NB4 (cell line): ENCODE data around the gene TUBGCP3.

Experiments
- DNase-seq: peaks from one replicate; pipeline ENCODE4 v3.0.0; 2010; ENCODE audit warnings: low read depth
- H3K4me3 ChIP-seq: one replicate; pipeline ENCODE4 v1.5.1; 2011; ENCODE audit warnings: mild to moderate bottlenecking, low read depth, low read length, moderate library complexity
- MAX ChIP-seq: IDR thresholded peaks from 2 replicates; pipeline ENCODE4 v1.6.1; 2011; ENCODE audit warnings: low read depth, low read length
- MYC ChIP-seq: IDR thresholded peaks from 2 replicates; pipeline ENCODE4 v1.6.1; 2011; ENCODE audit warnings: low read depth, low read length
- POLR2A ChIP-seq: IDR thresholded peaks from 2 replicates; pipeline ENCODE4 v1.6.1; 2011; ENCODE audit warnings: mild to moderate bottlenecking; ENCODE audit not compliant: insufficient read length; ENCODE audit errors: extremely low read depth
- TF ChIP-seq, protein P1 (sequence below): IDR thresholded peaks from one replicate; pipeline ENCODE4 v1.5.1; 2012; ENCODE audit warnings: low read depth, low read length

TUBGCP3 gene

DNA sequence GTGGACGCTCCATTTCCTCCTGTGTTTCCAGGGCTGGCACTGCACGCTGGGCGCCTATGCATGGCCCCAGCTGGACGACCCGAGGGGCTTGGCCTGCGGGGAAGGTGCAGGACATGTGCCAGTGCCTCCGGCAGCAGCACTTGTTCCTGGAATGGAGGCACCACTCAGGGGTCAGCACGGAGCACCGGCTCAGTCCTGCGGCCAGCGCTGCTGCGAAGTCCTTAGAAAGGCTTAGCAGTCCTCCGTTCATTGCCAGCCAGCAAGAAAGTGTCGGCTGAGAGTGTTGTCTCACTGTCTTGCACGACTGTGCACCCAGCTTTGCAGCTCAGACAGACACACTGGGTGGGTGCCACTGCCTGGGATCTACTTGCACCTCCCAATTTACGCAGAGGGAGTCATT is 36.1 kb upstream of the TUBGCP3 start:
- TF ChIP-seq MAX = no peak
- TF ChIP-seq, protein P1, sequence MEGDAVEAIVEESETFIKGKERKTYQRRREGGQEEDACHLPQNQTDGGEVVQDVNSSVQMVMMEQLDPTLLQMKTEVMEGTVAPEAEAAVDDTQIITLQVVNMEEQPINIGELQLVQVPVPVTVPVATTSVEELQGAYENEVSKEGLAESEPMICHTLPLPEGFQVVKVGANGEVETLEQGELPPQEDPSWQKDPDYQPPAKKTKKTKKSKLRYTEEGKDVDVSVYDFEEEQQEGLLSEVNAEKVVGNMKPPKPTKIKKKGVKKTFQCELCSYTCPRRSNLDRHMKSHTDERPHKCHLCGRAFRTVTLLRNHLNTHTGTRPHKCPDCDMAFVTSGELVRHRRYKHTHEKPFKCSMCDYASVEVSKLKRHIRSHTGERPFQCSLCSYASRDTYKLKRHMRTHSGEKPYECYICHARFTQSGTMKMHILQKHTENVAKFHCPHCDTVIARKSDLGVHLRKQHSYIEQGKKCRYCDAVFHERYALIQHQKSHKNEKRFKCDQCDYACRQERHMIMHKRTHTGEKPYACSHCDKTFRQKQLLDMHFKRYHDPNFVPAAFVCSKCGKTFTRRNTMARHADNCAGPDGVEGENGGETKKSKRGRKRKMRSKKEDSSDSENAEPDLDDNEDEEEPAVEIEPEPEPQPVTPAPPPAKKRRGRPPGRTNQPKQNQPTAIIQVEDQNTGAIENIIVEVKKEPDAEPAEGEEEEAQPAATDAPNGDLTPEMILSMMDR = no peak

DNA sequence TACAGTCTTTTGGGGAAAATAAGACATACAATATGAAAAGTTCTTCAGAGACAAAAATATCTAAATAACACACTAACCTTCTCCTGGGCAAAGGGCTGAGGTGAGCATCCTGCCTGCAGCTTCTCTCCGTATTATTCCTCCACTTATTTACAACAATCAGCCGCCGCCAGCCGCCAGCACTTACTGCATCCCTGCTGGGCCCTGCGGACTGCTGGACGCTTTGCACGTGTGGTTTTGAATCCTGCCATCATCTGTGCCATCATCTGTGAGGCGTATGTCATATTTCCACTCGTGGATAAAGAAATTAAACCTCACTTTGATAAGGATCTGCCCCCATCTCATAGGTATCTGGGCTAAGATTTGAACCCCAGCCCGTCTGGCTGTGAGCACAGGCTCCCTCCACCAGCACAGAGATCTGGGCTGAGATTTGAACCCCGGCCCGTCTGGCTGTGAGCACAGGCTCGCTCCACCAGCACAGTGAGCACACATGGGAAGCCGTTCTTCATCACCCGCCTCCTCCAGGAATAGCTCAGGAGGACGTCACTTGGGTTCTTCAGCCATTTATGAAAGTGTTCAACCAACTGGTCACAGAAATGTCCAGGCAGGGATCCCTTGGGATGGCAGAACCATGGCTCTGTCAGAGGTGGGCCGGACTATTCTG is 35.2 kb upstream of the TUBGCP3 start:
- H3K4me3 ChIP-seq = no peak overlapping the region
- DNase-seq = no peak
- TF ChIP-seq, protein P1 = no peak
- no peak for TF ChIP-seq MAX
- TF ChIP-seq MYC = no peak
- no peak for TF ChIP-seq POLR2A

More for the DNA sequence above, 36.1 kb upstream of the TUBGCP3 start:
- no peak overlapping the region for H3K4me3 ChIP-seq
- no peak for DNase-seq

- TF ChIP-seq, protein P1 = no peak
- TF ChIP-seq POLR2A = no peak
- DNase-seq = no peak
- H3K4me3 ChIP-seq = no peak overlapping the region
Observed at GRCh38 chr13:112622375-112622774, 34.4 kb upstream of the TUBGCP3 start.

DNA sequence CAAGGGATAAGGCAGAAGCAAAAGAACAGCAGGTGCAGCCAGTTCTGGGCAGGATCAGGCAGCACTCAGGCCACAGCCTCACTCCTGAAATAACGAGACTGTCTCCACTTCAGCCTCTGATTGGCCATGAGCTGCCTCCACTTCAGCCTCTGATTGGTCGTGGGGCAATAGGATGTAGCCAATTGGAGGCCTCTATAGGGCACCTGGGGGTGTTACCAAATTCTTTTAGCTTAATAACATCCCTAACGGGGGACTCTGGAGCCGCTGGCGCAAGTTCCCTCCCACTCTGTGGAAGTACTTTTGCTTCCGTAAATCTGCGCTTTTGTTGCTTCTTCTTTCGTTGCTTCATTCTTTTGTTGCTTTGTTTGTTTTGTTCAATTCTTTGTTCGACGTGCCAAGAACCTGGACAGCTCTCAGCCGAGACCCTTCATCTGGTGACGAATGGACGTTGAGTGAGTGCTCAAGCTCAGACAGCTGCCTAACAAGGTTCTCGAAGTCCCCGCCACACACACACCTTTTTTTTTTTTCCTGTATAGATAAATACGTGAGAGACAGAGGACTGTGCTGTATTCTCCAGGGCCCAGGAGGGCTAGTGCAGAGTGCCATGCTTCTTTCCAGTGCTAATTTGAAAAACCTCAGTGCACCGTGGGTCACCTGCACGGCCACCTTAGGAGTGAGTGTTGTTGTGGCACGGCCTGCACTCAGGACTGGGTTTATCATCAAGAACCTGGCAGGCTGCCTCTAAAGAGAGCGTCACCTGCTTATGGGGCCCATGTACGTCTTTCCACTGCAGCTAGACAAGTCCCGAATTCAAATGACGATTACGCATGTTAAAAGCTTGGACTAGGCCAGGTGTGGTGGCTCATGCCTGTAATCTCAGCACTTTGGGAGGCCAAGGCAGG is 32.0 kb upstream of the TUBGCP3 start:
- DNase-seq = peak; percentile 31
- H3K4me3 ChIP-seq = no peak overlapping the region
- TF ChIP-seq, protein P1 = no peak
- TF ChIP-seq POLR2A (no peak), MYC (no peak), MAX (no peak)

GRCh38 chr13:112618501-112618900 is 30.5 kb upstream of the TUBGCP3 start:
- no peak overlapping the region for H3K4me3 ChIP-seq
- no peak for DNase-seq
- TF ChIP-seq, protein P1 = no peak
- TF ChIP-seq MYC = no peak
- TF ChIP-seq POLR2A = no peak
- no peak for TF ChIP-seq MAX
